Breast epithelium (tissue), 3 donors: ENCODE measurements around the gene SOX8.

ENCODE experiments used
- POLR2A ChIP-seq: fragments of 450-650 bp; IDR thresholded peaks from one replicate; pipeline ENCODE4 v1.6.1; 2016; ENCODE audit warnings: antibody characterized with exemption, mild to moderate bottlenecking, moderate library complexity
- POLR2AphosphoS5 ChIP-seq, 3 donors: sonication (generic); formaldehyde crosslinking; IDR thresholded peaks; one replicate each; pipeline ENCODE4 v1.6.1; 2017; ENCODE audit warnings: antibody characterized with exemption in 3 of 3
- TF ChIP-seq, protein P1 (sequence below), 3 donors: fragments of 450-650 bp; IDR thresholded peaks; one replicate each; pipeline ENCODE4 v1.5.1; 2016 to 2017; ENCODE audit warnings: antibody characterized with exemption in 3 of 3, mild to moderate bottlenecking in 3 of 3, moderate library complexity in 3 of 3

DNA sequence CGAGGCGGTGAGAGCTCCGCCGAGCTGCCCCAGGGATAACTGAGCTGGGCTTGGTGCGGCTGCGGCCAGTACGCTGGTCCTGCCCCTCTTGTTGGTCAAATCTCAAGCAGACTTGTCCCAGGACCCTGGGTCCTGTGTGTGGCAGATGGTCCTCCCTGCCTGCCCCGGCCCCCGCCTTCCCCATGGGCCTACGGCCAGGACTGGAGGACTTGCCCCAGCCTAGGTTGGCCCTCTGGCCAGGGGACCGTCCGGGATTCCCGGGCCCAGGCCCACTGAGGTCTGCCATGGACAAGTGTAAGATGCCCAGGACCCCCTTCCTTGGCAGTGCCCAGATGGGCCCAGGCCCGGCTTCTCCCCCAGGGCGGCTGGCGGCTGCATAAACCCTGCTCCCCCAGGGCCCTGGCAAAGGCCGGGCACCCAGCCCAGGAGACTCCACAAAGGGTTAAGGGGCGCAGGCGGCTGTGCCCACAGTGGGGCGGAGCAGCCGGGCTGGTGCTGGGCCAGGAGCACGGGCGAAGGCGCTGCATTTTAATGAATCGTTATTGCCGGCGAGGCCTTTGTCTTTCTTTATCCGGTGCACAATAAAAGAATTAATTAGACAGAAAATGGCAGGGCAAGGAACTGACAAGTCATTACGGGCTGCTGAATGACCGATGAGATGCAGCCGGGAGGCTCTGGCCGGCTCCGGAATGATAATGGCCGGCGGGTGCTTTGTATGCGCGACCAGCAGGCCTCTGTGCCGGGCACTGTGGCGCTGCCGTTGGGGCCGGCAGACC, 9.1 kb downstream of the SOX8 start:
- TF ChIP-seq, protein P1, sequence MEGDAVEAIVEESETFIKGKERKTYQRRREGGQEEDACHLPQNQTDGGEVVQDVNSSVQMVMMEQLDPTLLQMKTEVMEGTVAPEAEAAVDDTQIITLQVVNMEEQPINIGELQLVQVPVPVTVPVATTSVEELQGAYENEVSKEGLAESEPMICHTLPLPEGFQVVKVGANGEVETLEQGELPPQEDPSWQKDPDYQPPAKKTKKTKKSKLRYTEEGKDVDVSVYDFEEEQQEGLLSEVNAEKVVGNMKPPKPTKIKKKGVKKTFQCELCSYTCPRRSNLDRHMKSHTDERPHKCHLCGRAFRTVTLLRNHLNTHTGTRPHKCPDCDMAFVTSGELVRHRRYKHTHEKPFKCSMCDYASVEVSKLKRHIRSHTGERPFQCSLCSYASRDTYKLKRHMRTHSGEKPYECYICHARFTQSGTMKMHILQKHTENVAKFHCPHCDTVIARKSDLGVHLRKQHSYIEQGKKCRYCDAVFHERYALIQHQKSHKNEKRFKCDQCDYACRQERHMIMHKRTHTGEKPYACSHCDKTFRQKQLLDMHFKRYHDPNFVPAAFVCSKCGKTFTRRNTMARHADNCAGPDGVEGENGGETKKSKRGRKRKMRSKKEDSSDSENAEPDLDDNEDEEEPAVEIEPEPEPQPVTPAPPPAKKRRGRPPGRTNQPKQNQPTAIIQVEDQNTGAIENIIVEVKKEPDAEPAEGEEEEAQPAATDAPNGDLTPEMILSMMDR (IDR thresholded peaks at IDR 0.05) = no peak
- no peak for TF ChIP-seq POLR2AphosphoS5 (IDR thresholded peaks at IDR 0.05)
- no peak for TF ChIP-seq POLR2A
